ENCODE data around the gene TSPEAR.

GRCh38 chr21:44508711-44509445, 202.5 kb downstream of the TSPEAR start:
- TF ChIP-seq CTCF (IDR thresholded peaks at IDR 0.05) (no peak), POLR2A (IDR thresholded peaks at IDR 0.05) (no peak)

Measured in testis (tissue), 2 donors.